GM19455 (cell line): ENCODE data around the gene SSC5D.

Source experiments
- ATAC-seq: cut with Tn5 transposase; IDR thresholded peaks from one replicate; pipeline ENCODE4 v1.9.1; 2021; ENCODE audit not compliant: unreplicated experiment

Gene SSC5D

DNA sequence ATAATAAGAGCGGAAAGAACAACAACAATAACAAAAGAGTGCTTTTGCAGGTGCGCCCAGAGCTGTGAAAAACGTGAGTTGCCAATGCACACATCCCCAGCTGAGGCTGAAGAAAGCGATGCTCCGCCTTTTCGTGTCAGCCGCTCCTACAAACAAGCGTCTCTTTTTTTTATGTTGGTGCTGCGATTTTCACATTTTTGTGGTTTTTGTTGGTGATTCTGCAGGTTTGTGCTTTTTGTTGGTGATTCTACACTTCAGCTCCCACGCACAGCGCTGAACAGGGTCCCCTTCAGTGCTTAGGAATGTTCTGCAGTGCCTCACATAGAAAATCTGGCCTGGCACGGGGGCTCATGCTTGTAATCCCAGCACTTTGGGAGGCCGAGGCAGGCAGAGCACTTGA lies 64.4 kb downstream of the SSC5D start:
- ATAC-seq: no peak

- ATAC-seq: no peak
These were observed 65.3 kb downstream of the SSC5D start for GRCh38 chr19:55553217-55554182.

DNA sequence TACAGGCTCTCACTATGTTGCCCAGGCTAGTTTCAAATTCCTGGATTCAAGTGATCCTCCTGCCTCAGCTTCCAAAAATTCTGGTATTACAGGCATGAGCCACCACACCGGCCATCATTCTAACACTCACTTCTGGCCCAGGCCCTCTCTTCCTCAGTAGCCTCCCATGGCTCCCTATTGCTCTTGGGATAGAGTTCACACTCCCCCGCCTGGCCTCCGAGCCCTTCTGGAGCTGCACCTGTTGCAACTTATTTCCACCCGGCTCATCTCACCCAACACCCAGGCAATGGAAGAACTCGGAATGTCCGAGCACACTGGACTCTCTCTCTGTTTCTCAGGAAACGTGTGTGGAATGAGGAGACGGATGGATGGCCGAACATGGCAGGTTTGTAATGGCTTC lies 66.1 kb downstream of the SSC5D start:
- ATAC-seq: no peak

- no peak for ATAC-seq
These were observed 66.5 kb downstream of the SSC5D start for GRCh38 chr19:55554741-55555152.

DNA sequence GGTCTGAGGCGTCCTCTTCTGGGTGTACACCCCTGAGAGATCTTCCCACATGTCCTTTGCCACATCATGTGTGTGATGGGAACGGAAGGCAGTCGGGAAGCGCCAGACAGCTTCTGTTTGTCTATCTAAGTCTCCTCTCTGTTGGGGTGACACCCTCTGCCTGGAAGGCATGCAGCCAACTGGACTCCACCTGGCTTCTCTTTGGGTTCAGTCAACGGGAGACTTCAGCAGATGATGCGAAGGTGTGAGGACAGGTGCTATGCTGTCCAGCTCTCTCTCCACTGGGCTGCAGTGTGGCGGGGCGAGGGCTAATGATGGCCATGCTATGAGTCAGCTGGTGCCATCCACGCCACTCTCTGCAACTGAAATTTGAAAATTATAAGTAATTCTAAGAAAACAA lies 71.4 kb downstream of the SSC5D start:
- no peak for ATAC-seq

DNA sequence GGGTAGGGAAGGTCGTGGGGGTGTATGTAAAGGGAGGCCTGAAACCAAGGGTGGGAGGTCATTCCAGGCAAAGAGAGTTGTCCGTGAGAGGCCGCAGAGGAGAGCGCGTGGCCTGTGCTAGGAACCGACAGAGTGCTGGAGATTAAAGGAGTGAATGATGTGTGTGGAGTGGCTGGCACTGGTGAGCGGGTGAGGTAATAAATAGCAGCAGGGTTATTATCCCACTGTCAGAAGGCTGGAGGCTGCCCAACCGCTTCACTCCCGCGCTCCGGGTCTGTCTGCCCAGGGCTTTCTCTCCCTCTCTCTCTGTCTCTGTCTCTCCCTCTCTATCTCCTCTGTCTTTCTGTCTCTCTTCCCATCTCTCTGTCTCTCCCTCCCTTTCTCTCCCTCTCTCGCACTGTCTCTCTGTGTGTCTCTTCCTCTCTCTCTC lies 75.0 kb downstream of the SSC5D start:
- no peak for ATAC-seq

DNA sequence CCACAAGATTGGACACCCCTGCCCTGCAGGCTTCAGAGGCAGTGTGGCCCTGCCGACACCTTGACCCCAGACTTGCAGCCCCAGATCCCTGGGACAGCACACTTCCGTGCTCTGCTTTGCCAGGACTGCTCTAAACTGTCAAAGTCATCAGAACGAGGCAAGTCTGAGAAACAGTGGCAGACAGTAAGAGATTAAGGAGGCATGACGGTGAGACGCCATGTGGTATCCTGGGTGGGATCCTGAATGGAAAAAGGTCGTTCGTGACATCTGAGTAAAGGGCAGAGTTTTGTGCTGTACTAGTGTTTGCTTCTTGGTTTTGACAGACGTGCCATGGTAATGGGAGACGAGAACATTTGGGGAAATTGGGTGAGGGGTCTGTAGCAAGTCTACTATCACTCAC lies 78.6 kb downstream of the SSC5D start:
- no peak for ATAC-seq

GRCh38 chr19:55567708-55568328 lies 79.6 kb downstream of the SSC5D start:
- no peak for ATAC-seq
